DOHH2 (cell line): ENCODE data around the gene CDCA5.

Experiments
- H3F3A ChIP-seq: fragments of 200-600 bp; sonication (generic), shearing (Covaris generic); 2 replicates; pipeline ENCODE4 v1.6.0; 2016; ENCODE audit warnings: antibody characterized with exemption, mild to moderate bottlenecking; ENCODE audit not compliant: control insufficient read depth, insufficient read depth
- H3K27ac ChIP-seq: fragments of 200-600 bp; sonication (generic); 2 replicates; pipeline ENCODE4 v1.5.1; 2014; ENCODE audit warnings: low read depth, mild to moderate bottlenecking, low read length, moderate library complexity
- H3K27me3 ChIP-seq: fragments of 200-600 bp; sonication (generic); 2 replicates; pipeline ENCODE4 v1.6.1; 2014; ENCODE audit warnings: mild to moderate bottlenecking, low read length, mixed read lengths; ENCODE audit not compliant: control insufficient read depth
- H3K36me3 ChIP-seq: fragments of 200-600 bp; sonication (generic); 2 replicates; pipeline ENCODE4 v1.6.1; 2014; ENCODE audit warnings: mild to moderate bottlenecking, low read length, moderate library complexity, mixed read lengths; ENCODE audit not compliant: control insufficient read depth
- H3K4me1 ChIP-seq: fragments of 200-600 bp; sonication (generic); 2 replicates; pipeline ENCODE4 v1.6.1; 2014; ENCODE audit warnings: mild to moderate bottlenecking, low read length, mixed read lengths; ENCODE audit not compliant: control insufficient read depth
- H3K4me2 ChIP-seq: fragments of 200-600 bp; sonication (generic); 2 replicates; pipeline ENCODE4 v1.6.0; 2014; ENCODE audit warnings: mild to moderate bottlenecking, low read length, moderate library complexity
- H3K4me3 ChIP-seq: fragments of 200-600 bp; sonication (generic); 2 replicates; pipeline ENCODE4 v1.5.1; 2014; ENCODE audit warnings: mild to moderate bottlenecking, low read length, mixed read lengths
- H3K79me2 ChIP-seq: fragments of 200-600 bp; sonication (generic); 2 replicates; pipeline ENCODE4 v1.6.1; 2014; ENCODE audit warnings: mild to moderate bottlenecking, low read length, mixed read lengths; ENCODE audit not compliant: control insufficient read depth
- H3K9me2 ChIP-seq: fragments of 200-600 bp; sonication (generic); replicated peaks from 2 replicates; pipeline ENCODE4 v1.6.1; 2014; ENCODE audit warnings: mild to moderate bottlenecking, low read length, mixed read lengths; ENCODE audit not compliant: control insufficient read depth
- H3K9me3 ChIP-seq: fragments of 200-600 bp; sonication (generic); 2 replicates; pipeline ENCODE4 v1.6.1; 2014; ENCODE audit warnings: antibody characterized with exemption, low read length, mixed read lengths; ENCODE audit not compliant: control insufficient read depth, insufficient read depth
- H4K20me1 ChIP-seq: fragments of 200-600 bp; sonication (generic); 2 replicates; pipeline ENCODE4 v1.6.0; 2014; ENCODE audit warnings: low read depth, mild to moderate bottlenecking, antibody characterized with exemption, low read length, moderate library complexity; ENCODE audit not compliant: control insufficient read depth, insufficient read depth
- CTCF ChIP-seq: fragments of 200-600 bp; sonication (generic); IDR thresholded peaks from one replicate; pipeline ENCODE4 v1.5.1; 2014; ENCODE audit warnings: antibody characterized with exemption, mild to moderate bottlenecking, low read depth, low read length; ENCODE audit not compliant: poor library complexity, severe bottlenecking
- EZH2phosphoT487 ChIP-seq: fragments of 200-600 bp; sonication (generic); IDR thresholded peaks from 2 replicates; pipeline ENCODE4 v1.6.1; 2017; ENCODE audit warnings: borderline replicate concordance, mild to moderate bottlenecking, antibody characterized with exemption, low read length, moderate library complexity, mixed read lengths

The CDCA5 gene

GRCh38 chr11:65131895-65132237, 48.0 kb upstream of the CDCA5 start:
- H4K20me1 ChIP-seq, result peaks cover 23% of the 10 kb centered on the region; the same call in 1 of the 2 replicates
- H3K27me3 ChIP-seq, result no peaks in the 10 kb centered on the region
- no peaks in the 10 kb centered on the region for H3K9me3 ChIP-seq
- peaks cover 72% of the 10 kb centered on the region for H3K36me3 ChIP-seq
- H3K4me3 ChIP-seq, result peak overlapping the region; percentile 99
- no peaks in the 10 kb centered on the region for H3K9me2 ChIP-seq
- peaks cover 58% of the 10 kb centered on the region for H3K79me2 ChIP-seq
- peaks cover 62% of the 10 kb centered on the region for H3F3A ChIP-seq
- TF ChIP-seq CTCF (no peak), EZH2phosphoT487 (no peak)
- H3K4me1 ChIP-seq, result peaks cover 56% of the 10 kb centered on the region
- H3K27ac ChIP-seq, result peak overlapping the region; percentile 100
- peak overlapping the region; percentile 99 for H3K4me2 ChIP-seq

GRCh38 chr11:65131417-65131776, 47.6 kb upstream of the CDCA5 start:
- Histone ChIP-seq H3K4me3 (peak overlapping the region; percentile 99), H3K36me3 (peaks cover 77% of the 10 kb centered on the region), H3K27ac (peak overlapping the region; percentile 100)

GRCh38 chr11:65130631-65131416, 47.0 kb upstream of the CDCA5 start:
- peak overlapping the region; percentile 99 for H3K4me3 ChIP-seq
- H4K20me1 ChIP-seq, result peaks cover 23% of the 10 kb centered on the region; the same call in 1 of the 2 replicates
- H3K9me2 ChIP-seq, result no peaks in the 10 kb centered on the region
- H3K36me3 ChIP-seq, result peaks cover 83% of the 10 kb centered on the region
- H3K27ac ChIP-seq, result peak overlapping the region; percentile 100
- no peaks in the 10 kb centered on the region for H3K9me3 ChIP-seq
- peak overlapping the region; percentile 99 for H3K4me2 ChIP-seq
- peaks cover 68% of the 10 kb centered on the region for H3F3A ChIP-seq
- peaks cover 54% of the 10 kb centered on the region for H3K79me2 ChIP-seq
- TF ChIP-seq CTCF (no peak), EZH2phosphoT487 (no peak)
- no peaks in the 10 kb centered on the region for H3K27me3 ChIP-seq
- H3K4me1 ChIP-seq, result peaks cover 46% of the 10 kb centered on the region

More at GRCh38 chr11:65131417-65131776, 47.6 kb upstream of the CDCA5 start:
- peaks cover 23% of the 10 kb centered on the region; the same call in 1 of the 2 replicates for H4K20me1 ChIP-seq
- peaks cover 66% of the 10 kb centered on the region for H3F3A ChIP-seq
- H3K4me1 ChIP-seq, result peaks cover 52% of the 10 kb centered on the region
- TF ChIP-seq CTCF (no peak), EZH2phosphoT487 (no peak)
- peaks cover 58% of the 10 kb centered on the region for H3K79me2 ChIP-seq
- no peaks in the 10 kb centered on the region for H3K9me3 ChIP-seq
- peak overlapping the region; percentile 99 for H3K4me2 ChIP-seq
- H3K9me2 ChIP-seq, result no peaks in the 10 kb centered on the region
- H3K27me3 ChIP-seq, result no peaks in the 10 kb centered on the region
